K562 (cell line): ENCODE data around the gene SETD1B. TPM values are rescaled to one million over a fixed set of nuclear protein-coding genes. Genes with fewer than 3 reads are reported as not detected.

Experiments used
- ELK3 ChIP-seq: fragments of 450-650 bp; formaldehyde crosslinking; IDR thresholded peaks from 2 replicates; pipeline ENCODE4 v1.4.0; 2020; ENCODE audit warnings: mild to moderate bottlenecking
- FOSL1 ChIP-seq: fragments of 200-800 bp; sonication (Bioruptor generic); conservative IDR thresholded peaks from 2 replicates; pipeline ENCODE4 v1.6.1; 2016; ENCODE audit warnings: missing genetic modification characterization, missing compliant biosample characterization
- GATA2 ChIP-seq: sonication (generic); formaldehyde crosslinking; IDR thresholded peaks from 2 replicates; pipeline ENCODE4 v1.4.0; 2020; ENCODE audit warnings: mild to moderate bottlenecking, missing genetic modification reagents
- MAFG ChIP-seq: fragments of 450-650 bp; conservative IDR thresholded peaks from 2 replicates; pipeline ENCODE4 v1.6.1; 2016; ENCODE audit warnings: missing genetic modification characterization, missing compliant biosample characterization
- MITF ChIP-seq: IDR thresholded peaks from 2 replicates; pipeline ENCODE4 v1.6.1; 2014; ENCODE audit warnings: antibody characterized with exemption
- MNT ChIP-seq, 2 experiments: fragments of 450-650 bp; conservative IDR thresholded peaks; 2 replicates each; pipeline ENCODE4 v1.6.1; 2017; ENCODE audit warnings: mild to moderate bottlenecking in 2 of 2, moderate library complexity in 2 of 2
- MYC ChIP-seq, 2 experiments: fragments of 250-450 bp in 1 of 2; sonication (Bioruptor Pico) in 1 of 2; IDR thresholded peaks; 2 replicates each; pipeline versions ENCODE4 v1.5.1 to v1.6.1; 2012 to 2021; ENCODE audit warnings: low read depth in 2 of 2, borderline replicate concordance in 1 of 2, improper control_type of control experiment in 1 of 2, low read length in 1 of 2, mild to moderate bottlenecking in 1 of 2, moderate library complexity in 1 of 2
- NFE2 ChIP-seq: IDR thresholded peaks from 2 replicates; pipeline ENCODE4 v1.6.1; 2014; ENCODE audit warnings: antibody characterized with exemption, low read depth
- PHF8 ChIP-seq: fragments of 200-600 bp; sonication (generic); IDR thresholded peaks from 2 replicates; pipeline ENCODE4 v1.6.1; 2012; ENCODE audit warnings: mixed run types, mild to moderate bottlenecking, inconsistent platforms, low read length, moderate library complexity, borderline replicate concordance
- RBM14 ChIP-seq: fragments of 200-400 bp; formaldehyde crosslinking; IDR thresholded peaks from 2 replicates; pipeline ENCODE4 v1.6.1; 2018; ENCODE audit warnings: low read depth, mild to moderate bottlenecking, low read length, moderate library complexity, borderline replicate concordance; ENCODE audit not compliant: insufficient read depth
- RREB1 ChIP-seq: fragments of 250-450 bp; sonication (Bioruptor Pico); IDR thresholded peaks from 2 replicates; pipeline ENCODE4 v1.4.0; 2020
- SP1 ChIP-seq: sonication (generic); formaldehyde crosslinking; IDR thresholded peaks from 2 replicates; pipeline ENCODE4 v1.8.1; 2022; ENCODE audit warnings: mild to moderate bottlenecking, missing genetic modification reagents
- TEAD1 ChIP-seq, 2 experiments: fragments of 450-650 bp in 1 of 2; sonication (generic) in 1 of 2; formaldehyde crosslinking; IDR thresholded peaks; 2 replicates each; pipeline versions ENCODE4 v1.4.0 to v1.8.0; 2020 to 2022; ENCODE audit warnings: mild to moderate bottlenecking in 2 of 2, missing genetic modification reagents in 1 of 2
- polyA plus RNA-seq, 8 experiments: library from polyadenylated mRNA; depleted of rRNA in 4 of 8; stranded (reverse) in 5 of 8; unstranded in 3 of 8; fragments of >200 nt; fragmentation: Nextera tagmentation in 2 of 8; fragmentation: Illumina TruSeq in 1 of 8; extraction: Ambion mirVana in 2 of 8; extraction: Trizol in 1 of 8; gene quantifications; 2 replicates each; pipeline versions ENCODE4 v1.2.1 to v1.2.3, GENCODE V29; 2011 to 2014; ENCODE audit warnings: inconsistent platforms in 1 of 8, missing spikeins in 1 of 8
- total RNA-seq, 7 experiments: library from RNA; depleted of rRNA in 6 of 7; stranded (reverse); fragments of >200 nt in 6 of 7; fragmentation: Illumina TruSeq in 2 of 7; extraction: Trizol in 2 of 7; gene quantifications; 2 replicates each; pipeline versions ENCODE4 v1.2.1 to v1.2.3, GENCODE V29; 2011 to 2021; ENCODE audit warnings: low replicate concordance in 1 of 7

The SETD1B gene
- total and polyA plus RNA-seq, 9 of the 15 experiments (the other 6 are each of a cell fraction or from before 2014, with no cell fraction given) = 0.48 to 26.6 (median 2.3) TPM

GRCh38 chr12:121800694-121801594 lies 2.9 kb upstream of the SETD1B start (continued):
- TF ChIP-seq RREB1 (CRISPR knock-in tag) = 0 out of 2 replicates have a peak, but pooled peaks have one; percentile 80
- peak in 1 of 2 experiments; percentile 30; a peak in 1 of 4 replicates for TF ChIP-seq MNT (conservative IDR thresholded peaks at IDR 0.05)
- peak; percentile 56; the same call in 1 of the 2 replicates for TF ChIP-seq PHF8
- no peak for TF ChIP-seq ELK3 (CRISPR knock-in tag)
- peak in 1 of 2 experiments; percentile 41; a peak in 1 of 4 replicates for TF ChIP-seq TEAD1 (CRISPR knock-in tag; IDR thresholded peaks at IDR 0.05)
- peak; percentile 66 for TF ChIP-seq SP1
- TF ChIP-seq MAFG (tag) = peak; percentile 89
- TF ChIP-seq FOSL1 (tag) = 0 out of 2 replicates have a peak, but pooled peaks have one; percentile 14
- peak; percentile 92 for TF ChIP-seq NFE2
- TF ChIP-seq MYC (IDR thresholded peaks at IDR 0.05; ENCODE audit: low read depth, low read length) = peak; percentile 65
- peak; percentile 53; the same call in 1 of the 2 replicates for TF ChIP-seq MYC (CRISPR knock-in tag; IDR thresholded peaks at IDR 0.05; ENCODE audit: borderline replicate concordance, low read depth)
- no peak for TF ChIP-seq GATA2 (CRISPR knock-in tag)
- no peak for TF ChIP-seq MITF
- TF ChIP-seq RBM14 = 0 out of 2 replicates have a peak, but pooled peaks have one; percentile 95
